Measurements from ENCODE around the gene AMN1. TPM values are rescaled to one million over a fixed set of nuclear protein-coding genes. Genes with fewer than 3 reads are reported as not detected.
"Not testable (repeated sequence)": the region's sequence is repeated elsewhere in the genome, so short reads cannot be mapped to it uniquely, and the experiment has no call there.

AMN1 gene
- total and polyA plus RNA-seq, 2 experiments from 2014 or later = 11.7 to 18.1 TPM

GRCh38 chr12:31710021-31710818 is 18.6 kb downstream of the AMN1 start:
- Histone ChIP-seq H3K4me1 (ENCODE audit: low read depth) (peaks cover 2% of the 10 kb centered on the region), H3K27me3 (no peaks in the 10 kb centered on the region), H3K4me3 (no peak overlapping the region), H3K27ac (no peak overlapping the region), H3K9me3 (ENCODE audit: low read depth) (no peaks in the 10 kb centered on the region), H3K36me3 (no peaks in the 10 kb centered on the region)
- TF ChIP-seq CTCF (IDR thresholded peaks at IDR 0.05; ENCODE audit: low read depth, low read length) = no peak
- peak in 1 of 2 donors; percentile 36 for DNase-seq (ENCODE audit: low read depth in 1 of 2, low spot score in 1 of 2)

- H3K9me3 ChIP-seq (ENCODE audit: low read depth); H3K27ac ChIP-seq; H3K4me1 ChIP-seq (ENCODE audit: low read depth); H3K36me3 ChIP-seq; H3K4me3 ChIP-seq; H3K27me3 ChIP-seq; DNase-seq (ENCODE audit: low read depth in 1 of 2, low spot score in 1 of 2): not testable (repeated sequence)
These were observed 20.7 kb downstream of the AMN1 start for GRCh38 chr12:31708118-31708517.

DNA sequence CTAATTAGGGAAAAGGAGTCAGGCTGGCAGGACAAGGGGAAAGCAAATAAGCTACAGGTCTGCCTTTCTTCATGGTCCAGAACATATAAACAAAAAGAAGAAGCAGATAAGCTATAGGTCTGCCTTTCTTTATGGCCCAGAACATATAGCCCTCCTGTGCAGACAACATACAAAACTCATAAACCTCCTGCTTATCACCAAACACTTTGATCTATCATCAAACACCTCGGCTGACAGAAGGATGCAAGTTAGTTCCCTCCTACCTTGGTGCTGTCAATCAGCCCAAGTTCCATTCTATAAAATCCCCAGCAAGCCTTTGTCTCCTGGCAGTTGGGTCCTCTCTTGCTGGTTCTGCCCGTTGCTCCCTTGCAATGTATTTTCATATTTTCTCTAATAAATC is 23.2 kb downstream of the AMN1 start:
- Histone ChIP-seq H3K4me1 (ENCODE audit: low read depth) (no peaks in the 10 kb centered on the region), H3K4me3 (no peak overlapping the region), H3K27me3 (no peaks in the 10 kb centered on the region), H3K36me3 (no peaks in the 10 kb centered on the region), H3K9me3 (ENCODE audit: low read depth) (no peaks in the 10 kb centered on the region), H3K27ac (no peak overlapping the region)
- no peak for TF ChIP-seq CTCF (IDR thresholded peaks at IDR 0.05; ENCODE audit: low read depth, low read length)
- no peak for DNase-seq (ENCODE audit: low read depth in 1 of 2, low spot score in 1 of 2)

GRCh38 chr12:31702047-31702446 is 26.8 kb downstream of the AMN1 start:
- Histone ChIP-seq H3K9me3 (ENCODE audit: low read depth) (no peaks in the 10 kb centered on the region), H3K27me3 (no peaks in the 10 kb centered on the region), H3K4me1 (ENCODE audit: low read depth) (no peaks in the 10 kb centered on the region), H3K27ac (no peak overlapping the region), H3K4me3 (no peak overlapping the region), H3K36me3 (no peaks in the 10 kb centered on the region)
- DNase-seq (ENCODE audit: low read depth in 1 of 2, low spot score in 1 of 2) = peak; percentile 7 to 54
- peak; percentile 27 for TF ChIP-seq CTCF (IDR thresholded peaks at IDR 0.05; ENCODE audit: low read depth, low read length)

DNA sequence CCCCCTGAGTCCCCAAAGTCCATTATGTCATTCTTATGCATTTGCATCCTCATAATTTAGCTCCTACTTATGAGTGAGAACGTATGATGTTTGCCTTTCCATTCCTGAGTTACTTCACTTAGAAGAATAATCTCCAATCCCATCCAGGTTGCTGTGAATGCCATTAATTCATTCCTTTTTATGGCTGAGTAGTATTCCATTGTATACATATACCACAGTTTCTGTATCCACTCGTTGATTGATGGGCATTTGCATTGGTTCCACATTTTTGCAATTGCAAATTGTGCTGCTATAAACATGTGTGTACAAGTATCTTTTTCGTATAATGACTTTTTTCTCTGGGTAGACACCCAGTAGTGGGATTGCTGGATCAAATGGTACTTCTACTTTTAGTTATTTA is 38.9 kb downstream of the AMN1 start:
- DNase-seq (ENCODE audit: low read depth in 1 of 2, low spot score in 1 of 2); H3K4me1 ChIP-seq (ENCODE audit: low read depth); H3K36me3 ChIP-seq; H3K27ac ChIP-seq; H3K9me3 ChIP-seq (ENCODE audit: low read depth); H3K27me3 ChIP-seq; H3K4me3 ChIP-seq: not testable (repeated sequence)

DNA sequence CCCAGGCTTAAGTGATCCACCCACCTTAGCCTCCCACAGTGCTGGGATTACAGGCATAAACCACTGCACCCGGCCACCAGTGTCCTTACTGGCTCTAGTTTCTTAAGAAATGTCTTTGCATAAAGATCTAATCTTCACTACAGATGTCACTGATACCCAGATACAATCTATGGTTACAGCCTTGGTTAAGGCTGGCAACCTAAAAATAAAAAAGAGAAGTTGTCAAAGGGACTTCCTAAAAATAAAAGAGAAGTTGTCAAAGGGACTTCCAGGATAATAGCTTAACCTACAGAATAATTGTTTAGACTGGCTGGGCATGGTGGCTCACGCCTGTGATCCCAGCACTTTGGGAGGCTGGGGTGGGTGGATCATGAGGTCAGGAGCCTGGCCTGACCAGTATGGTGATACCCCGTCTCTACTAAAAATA is 41.7 kb downstream of the AMN1 start:
- H3K36me3 ChIP-seq = no peaks in the 10 kb centered on the region
- no peaks in the 10 kb centered on the region for H3K9me3 ChIP-seq (ENCODE audit: low read depth)
- H3K27me3 ChIP-seq = no peaks in the 10 kb centered on the region
- no peaks in the 10 kb centered on the region for H3K4me1 ChIP-seq (ENCODE audit: low read depth)
- DNase-seq (ENCODE audit: low read depth in 1 of 2, low spot score in 1 of 2) = no peak
- no peak overlapping the region for H3K27ac ChIP-seq
- no peak for TF ChIP-seq CTCF (IDR thresholded peaks at IDR 0.05; ENCODE audit: low read depth, low read length)
- no peak overlapping the region for H3K4me3 ChIP-seq
